ENCODE results near the gene ADIPOQ. TPM values are rescaled to one million over a fixed set of nuclear protein-coding genes. Genes with fewer than 3 reads are reported as not detected.
A peak's percentile ranks its signal among the peaks of the same experiment; 100 is the strongest.
"Not testable (repeated sequence)": the region's sequence is repeated elsewhere in the genome, so short reads cannot be mapped to it uniquely, and the experiment has no call there.

The ADIPOQ gene
- total RNA-seq, 1 donor from 2014 or later, result not detected

DNA sequence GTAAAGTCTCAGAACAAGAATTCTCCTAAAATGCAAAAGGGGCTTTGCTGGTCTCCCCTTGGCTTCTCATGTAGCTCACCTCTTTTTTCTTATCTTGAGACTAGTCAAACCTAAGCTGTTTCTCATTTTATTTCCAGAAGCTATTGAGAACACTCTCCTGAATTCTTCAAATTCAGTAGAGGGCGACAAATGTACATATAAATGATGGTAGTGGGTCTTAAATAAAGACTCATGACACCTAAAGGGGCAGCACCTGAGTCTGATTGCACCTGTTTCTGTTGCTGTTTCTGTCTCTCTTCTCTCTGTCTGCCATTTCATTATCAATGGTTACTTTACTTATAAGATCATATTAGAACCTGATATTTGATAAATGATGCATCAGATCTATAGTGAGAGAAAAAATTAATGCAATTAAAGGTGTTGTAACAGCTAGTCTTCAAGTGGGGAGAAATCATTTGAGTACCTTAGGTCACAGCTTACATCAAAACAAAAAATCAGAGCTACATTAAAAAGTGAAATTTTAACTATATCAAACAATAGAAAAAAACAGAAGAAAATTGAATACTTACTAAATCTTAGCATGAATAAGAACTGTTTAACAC is 7.0 kb downstream of the ADIPOQ start:
- H3K4me3 Mint-ChIP-seq, result no peak overlapping the region
- Histone ChIP-seq H3K27ac (no peak overlapping the region), H3K4me2 (no peak overlapping the region), H3F3A (ENCODE audit: low read depth) (no peaks in the 10 kb centered on the region), H3K36me3 (no peaks in the 10 kb centered on the region), H3K4me1 (no peaks in the 10 kb centered on the region), H3K4me3 (no peak overlapping the region), H3K79me2 (ENCODE audit: low read depth) (no peaks in the 10 kb centered on the region), H3K9me3 (ENCODE audit: low read depth) (no peaks in the 10 kb centered on the region), H2AFZ (replicated peaks) (no peak overlapping the region), H4K20me1 (ENCODE audit: low read depth) (no peaks in the 10 kb centered on the region), H3K9ac (no peak overlapping the region), H3K27me3 (no peaks in the 10 kb centered on the region)
- H3K27me3 Mint-ChIP-seq (ENCODE audit: insufficient read depth, low read depth), result peaks cover 5% of the 10 kb centered on the region
- no peaks in the 10 kb centered on the region for H3K36me3 Mint-ChIP-seq
- no peaks in the 10 kb centered on the region for H3K9me3 Mint-ChIP-seq
- H3K27ac Mint-ChIP-seq, result no peak overlapping the region
- peak; percentile 54 for DNase-seq (ENCODE audit: low spot score)
- H3K4me1 Mint-ChIP-seq, result no peaks in the 10 kb centered on the region
- no peak for TF ChIP-seq EZH2 (IDR thresholded peaks at IDR 0.05)
- TF ChIP-seq, protein P1, sequence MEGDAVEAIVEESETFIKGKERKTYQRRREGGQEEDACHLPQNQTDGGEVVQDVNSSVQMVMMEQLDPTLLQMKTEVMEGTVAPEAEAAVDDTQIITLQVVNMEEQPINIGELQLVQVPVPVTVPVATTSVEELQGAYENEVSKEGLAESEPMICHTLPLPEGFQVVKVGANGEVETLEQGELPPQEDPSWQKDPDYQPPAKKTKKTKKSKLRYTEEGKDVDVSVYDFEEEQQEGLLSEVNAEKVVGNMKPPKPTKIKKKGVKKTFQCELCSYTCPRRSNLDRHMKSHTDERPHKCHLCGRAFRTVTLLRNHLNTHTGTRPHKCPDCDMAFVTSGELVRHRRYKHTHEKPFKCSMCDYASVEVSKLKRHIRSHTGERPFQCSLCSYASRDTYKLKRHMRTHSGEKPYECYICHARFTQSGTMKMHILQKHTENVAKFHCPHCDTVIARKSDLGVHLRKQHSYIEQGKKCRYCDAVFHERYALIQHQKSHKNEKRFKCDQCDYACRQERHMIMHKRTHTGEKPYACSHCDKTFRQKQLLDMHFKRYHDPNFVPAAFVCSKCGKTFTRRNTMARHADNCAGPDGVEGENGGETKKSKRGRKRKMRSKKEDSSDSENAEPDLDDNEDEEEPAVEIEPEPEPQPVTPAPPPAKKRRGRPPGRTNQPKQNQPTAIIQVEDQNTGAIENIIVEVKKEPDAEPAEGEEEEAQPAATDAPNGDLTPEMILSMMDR (IDR thresholded peaks at IDR 0.05), result peak; percentile 68

DNA sequence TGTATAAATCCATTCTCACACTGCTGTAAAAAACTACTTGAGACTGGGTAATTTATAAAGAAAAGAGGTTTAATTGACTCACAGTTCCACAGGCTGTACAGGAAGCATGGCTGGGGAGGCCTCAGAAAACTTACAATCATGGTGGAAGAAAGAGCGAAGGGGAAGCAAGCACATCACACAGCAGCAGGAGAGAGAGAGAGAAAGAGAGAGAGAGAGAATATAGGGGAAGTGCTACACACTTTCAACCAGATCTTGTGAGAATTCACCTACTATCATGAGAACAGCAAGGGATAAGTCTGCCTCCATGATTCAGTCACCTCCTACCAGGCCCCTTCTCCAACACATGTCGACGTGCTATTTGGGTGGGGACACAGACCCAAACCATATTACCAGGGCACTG is 9.3 kb downstream of the ADIPOQ start:
- H3K36me3 ChIP-seq; H3K27ac ChIP-seq; H3K79me2 ChIP-seq (ENCODE audit: low read depth); H3K9me3 ChIP-seq (ENCODE audit: low read depth); H3K27ac Mint-ChIP-seq; H3K4me1 Mint-ChIP-seq; H3K4me3 ChIP-seq; H3K36me3 Mint-ChIP-seq; H3K4me3 Mint-ChIP-seq; H3K9me3 Mint-ChIP-seq; H3F3A ChIP-seq (ENCODE audit: low read depth); H3K27me3 Mint-ChIP-seq (ENCODE audit: insufficient read depth, low read depth); H3K4me2 ChIP-seq; H4K20me1 ChIP-seq (ENCODE audit: low read depth); H3K4me1 ChIP-seq; H3K27me3 ChIP-seq; DNase-seq (ENCODE audit: low spot score); H3K9ac ChIP-seq: not testable (repeated sequence)
- peak overlapping the region; percentile 72 for H2AFZ ChIP-seq (replicated peaks)

DNA sequence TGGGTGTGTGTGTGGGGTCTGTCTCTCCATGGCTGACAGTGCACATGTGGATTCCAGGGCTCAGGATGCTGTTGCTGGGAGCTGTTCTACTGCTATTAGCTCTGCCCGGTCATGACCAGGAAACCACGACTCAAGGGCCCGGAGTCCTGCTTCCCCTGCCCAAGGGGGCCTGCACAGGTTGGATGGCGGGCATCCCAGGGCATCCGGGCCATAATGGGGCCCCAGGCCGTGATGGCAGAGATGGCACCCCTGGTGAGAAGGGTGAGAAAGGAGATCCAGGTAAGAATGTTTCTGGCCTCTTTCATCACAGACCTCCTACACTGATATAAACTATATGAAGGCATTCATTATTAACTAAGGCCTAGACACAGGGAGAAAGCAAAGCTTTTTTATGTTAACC is 10.5 kb downstream of the ADIPOQ start:
- Histone ChIP-seq H3K27ac (no peak overlapping the region), H3K36me3 (no peaks in the 10 kb centered on the region), H4K20me1 (ENCODE audit: low read depth) (no peaks in the 10 kb centered on the region), H3K4me1 (no peaks in the 10 kb centered on the region), H3K4me2 (no peak overlapping the region), H3K79me2 (ENCODE audit: low read depth) (no peaks in the 10 kb centered on the region), H3K27me3 (no peaks in the 10 kb centered on the region), H2AFZ (replicated peaks) (no peak overlapping the region), H3K4me3 (no peak overlapping the region), H3K9ac (no peak overlapping the region), H3K9me3 (ENCODE audit: low read depth) (no peaks in the 10 kb centered on the region), H3F3A (ENCODE audit: low read depth) (no peaks in the 10 kb centered on the region)
- Mint-ChIP-seq H3K27ac (no peak overlapping the region), H3K9me3 (no peaks in the 10 kb centered on the region), H3K36me3 (no peaks in the 10 kb centered on the region), H3K4me1 (no peaks in the 10 kb centered on the region), H3K4me3 (no peak overlapping the region), H3K27me3 (ENCODE audit: insufficient read depth, low read depth) (peaks cover 2% of the 10 kb centered on the region)
- TF ChIP-seq EZH2phosphoT487 (IDR thresholded peaks at IDR 0.05), result no peak
- TF ChIP-seq, protein P1 (IDR thresholded peaks at IDR 0.05), result no peak
- TF ChIP-seq EZH2 (IDR thresholded peaks at IDR 0.05), result no peak
- no peak for DNase-seq (ENCODE audit: low spot score)

DNA sequence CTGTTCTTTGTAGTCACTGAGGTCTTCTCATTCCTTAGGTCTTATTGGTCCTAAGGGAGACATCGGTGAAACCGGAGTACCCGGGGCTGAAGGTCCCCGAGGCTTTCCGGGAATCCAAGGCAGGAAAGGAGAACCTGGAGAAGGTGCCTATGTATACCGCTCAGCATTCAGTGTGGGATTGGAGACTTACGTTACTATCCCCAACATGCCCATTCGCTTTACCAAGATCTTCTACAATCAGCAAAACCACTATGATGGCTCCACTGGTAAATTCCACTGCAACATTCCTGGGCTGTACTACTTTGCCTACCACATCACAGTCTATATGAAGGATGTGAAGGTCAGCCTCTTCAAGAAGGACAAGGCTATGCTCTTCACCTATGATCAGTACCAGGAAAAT is 11.6 kb downstream of the ADIPOQ start:
- no peak for DNase-seq (ENCODE audit: low spot score)
- H3K9me3 ChIP-seq (ENCODE audit: low read depth), result no peaks in the 10 kb centered on the region
- H3K27me3 Mint-ChIP-seq (ENCODE audit: insufficient read depth, low read depth), result peaks cover 2% of the 10 kb centered on the region

More for the DNA sequence above, 11.6 kb downstream of the ADIPOQ start:
- Histone ChIP-seq H3K36me3 (no peaks in the 10 kb centered on the region), H3K27me3 (no peaks in the 10 kb centered on the region), H3K79me2 (ENCODE audit: low read depth) (no peaks in the 10 kb centered on the region), H4K20me1 (ENCODE audit: low read depth) (no peaks in the 10 kb centered on the region), H3F3A (ENCODE audit: low read depth) (no peaks in the 10 kb centered on the region), H3K4me1 (no peaks in the 10 kb centered on the region), H3K9ac (no peak overlapping the region), H3K4me3 (no peak overlapping the region), H2AFZ (replicated peaks) (no peak overlapping the region), H3K27ac (no peak overlapping the region), H3K4me2 (no peak overlapping the region)
- Mint-ChIP-seq H3K4me3 (no peak overlapping the region), H3K9me3 (no peaks in the 10 kb centered on the region), H3K27ac (no peak overlapping the region), H3K36me3 (no peaks in the 10 kb centered on the region), H3K4me1 (no peaks in the 10 kb centered on the region)
- no peak for TF ChIP-seq EZH2phosphoT487 (IDR thresholded peaks at IDR 0.05)
- no peak for TF ChIP-seq EZH2 (IDR thresholded peaks at IDR 0.05)
- TF ChIP-seq, protein P1 (IDR thresholded peaks at IDR 0.05), result no peak

All from neural progenitor cell (in vitro differentiated cells).